GM23338 (cell line): Measurements from ENCODE around the gene TMPRSS6. TPM values are rescaled to one million over a fixed set of nuclear protein-coding genes. Genes with fewer than 3 reads are reported as not detected.

Experiments
- ATAC-seq: fragments of 200-7000 bp; cut with Tn5 transposase; 3 replicates; pipeline ENCODE4 v1.9.1; 2020
- DNase-seq: peaks from one replicate; pipeline ENCODE4 v3.0.0-alpha.2; 2015; ENCODE audit warnings: low spot score
- H2AFZ ChIP-seq: fragments of 200-600 bp; sonication (generic); 2 replicates; pipeline ENCODE4 v1.8.0; 2016; ENCODE audit warnings: antibody characterized with exemption, mild to moderate bottlenecking, moderate library complexity
- H3F3A ChIP-seq: fragments of 200-600 bp; sonication (generic); replicated peaks from 2 replicates; pipeline ENCODE4 v1.8.0; 2017; ENCODE audit warnings: antibody characterized with exemption, mixed run types, low read depth
- H3K27ac ChIP-seq: fragments of 200-600 bp; sonication (generic); 2 replicates; pipeline ENCODE4 v1.6.1; 2016; ENCODE audit warnings: low read depth
- H3K27me3 ChIP-seq: fragments of 200-600 bp; sonication (generic); 2 replicates; pipeline ENCODE4 v1.8.0; 2016; ENCODE audit warnings: mild to moderate bottlenecking, mixed run types, moderate library complexity; ENCODE audit not compliant: insufficient read depth
- H3K36me3 ChIP-seq: fragments of 200-600 bp; sonication (generic); 2 replicates; pipeline ENCODE4 v1.8.0; 2016; ENCODE audit warnings: mild to moderate bottlenecking; ENCODE audit not compliant: insufficient read depth
- H3K4me1 ChIP-seq: fragments of 200-600 bp; sonication (generic); 2 replicates; pipeline ENCODE4 v1.8.0; 2016; ENCODE audit warnings: mild to moderate bottlenecking, moderate library complexity; ENCODE audit not compliant: insufficient read depth
- H3K4me2 ChIP-seq: fragments of 200-600 bp; sonication (generic); 2 replicates; pipeline ENCODE4 v1.7.1; 2017; ENCODE audit warnings: mixed run types
- H3K4me3 ChIP-seq: fragments of 200-600 bp; sonication (generic); 2 replicates; pipeline ENCODE4 v1.6.1; 2016; ENCODE audit warnings: mixed run types
- H3K79me2 ChIP-seq: fragments of 200-600 bp; sonication (generic); replicated peaks from 2 replicates; pipeline ENCODE4 v1.8.0; 2017; ENCODE audit warnings: mild to moderate bottlenecking; ENCODE audit not compliant: insufficient read depth
- H3K9me2 ChIP-seq: fragments of 200-600 bp; sonication (generic); 2 replicates; pipeline ENCODE4 v1.8.0; 2017; ENCODE audit not compliant: insufficient read depth
- H4K20me1 ChIP-seq: fragments of 200-600 bp; sonication (generic); replicated peaks from 2 replicates; pipeline ENCODE4 v1.8.0; 2017; ENCODE audit warnings: mild to moderate bottlenecking; ENCODE audit not compliant: insufficient read depth
- H3K27ac Mint-ChIP-seq: 2 replicates; pipeline ENCODE4 v1.8.0; 2020; ENCODE audit warnings: inconsistent platforms, mild to moderate bottlenecking, moderate library complexity, mixed read lengths
- H3K27me3 Mint-ChIP-seq: 3 replicates; pipeline ENCODE4 v1.8.0; 2022; ENCODE audit warnings: low read depth, mild to moderate bottlenecking, moderate library complexity, mixed read lengths, inconsistent platforms; ENCODE audit not compliant: insufficient read depth, poor library complexity
- H3K36me3 Mint-ChIP-seq: 3 replicates; pipeline ENCODE4 v1.8.0; 2021; ENCODE audit warnings: low read depth, mild to moderate bottlenecking, inconsistent platforms, moderate library complexity, mixed read lengths
- H3K4me1 Mint-ChIP-seq: 3 replicates; pipeline ENCODE4 v1.8.0; 2020; ENCODE audit warnings: mild to moderate bottlenecking, inconsistent platforms, mixed read lengths
- H3K4me3 Mint-ChIP-seq: 3 replicates; pipeline ENCODE4 v1.8.0; 2021; ENCODE audit warnings: moderate library complexity, mild to moderate bottlenecking, inconsistent platforms, mixed read lengths
- H3K9me3 Mint-ChIP-seq: 3 replicates; pipeline ENCODE4 v1.8.0; 2020; ENCODE audit warnings: moderate library complexity, mild to moderate bottlenecking, inconsistent platforms, mixed read lengths
- CREB1 ChIP-seq: fragments of 250-450 bp; sonication (Bioruptor Pico); IDR thresholded peaks from 2 replicates; pipeline ENCODE4 v1.5.0; 2020; ENCODE audit warnings: low read depth, mild to moderate bottlenecking, moderate library complexity
- EZH2 ChIP-seq: fragments of 200-600 bp; sonication (generic); IDR thresholded peaks from one replicate; pipeline ENCODE4 v1.8.0; 2017; ENCODE audit warnings: antibody characterized with exemption, mild to moderate bottlenecking, low read depth; ENCODE audit not compliant: unreplicated experiment
- EZH2phosphoT487 ChIP-seq: fragments of 200-600 bp; sonication (generic); IDR thresholded peaks from one replicate; pipeline ENCODE4 v1.8.1; 2018; ENCODE audit warnings: antibody characterized with exemption; ENCODE audit not compliant: unreplicated experiment
- JUNB ChIP-seq: IDR thresholded peaks from one replicate; pipeline ENCODE4 v1.6.1; 2016; ENCODE audit warnings: antibody characterized with exemption; ENCODE audit not compliant: unreplicated experiment
- NANOG ChIP-seq: IDR thresholded peaks from 2 replicates; pipeline ENCODE4 v1.6.1; 2016; ENCODE audit warnings: antibody characterized with exemption, borderline replicate concordance
- POLR2AphosphoS5 ChIP-seq: IDR thresholded peaks from 2 replicates; pipeline ENCODE4 v1.6.1; 2016; ENCODE audit warnings: antibody characterized with exemption, low read depth
- STAT1 ChIP-seq: IDR thresholded peaks from one replicate; pipeline ENCODE4 v1.6.1; 2016; ENCODE audit warnings: antibody characterized with exemption; ENCODE audit not compliant: unreplicated experiment
- ZNF114 ChIP-seq: fragments of 250-450 bp; sonication (Bioruptor Pico); IDR thresholded peaks from 2 replicates; pipeline ENCODE4 v1.5.0; 2020; ENCODE audit warnings: mild to moderate bottlenecking, moderate library complexity
- ZNF331 ChIP-seq: fragments of 250-450 bp; sonication (Bioruptor Pico); IDR thresholded peaks from 2 replicates; pipeline ENCODE4 v1.5.0; 2020; ENCODE audit warnings: low read depth, mild to moderate bottlenecking, moderate library complexity
- polyA plus RNA-seq: library from polyadenylated mRNA; unstranded; fragments of >200 nt; fragmentation: Nextera tagmentation; extraction: Ambion mirVana; gene quantifications from 2 replicates; pipeline ENCODE4 v1.2.1, GENCODE V29; 2016
- total RNA-seq: library from RNA; depleted of rRNA; stranded (reverse); fragments of >200 nt; shearing (Covaris generic); gene quantifications from 2 replicates; pipeline ENCODE4 v1.2.3, GENCODE V29; 2014
- TF ChIP-seq, protein P1 (sequence below): IDR thresholded peaks from 2 replicates; pipeline ENCODE4 v1.6.1; 2016; ENCODE audit warnings: antibody characterized with exemption
- TF ChIP-seq, protein P2 (sequence below), 2 experiments: fragments of 200-600 bp in 1 of 2; sonication (generic) in 1 of 2; conservative IDR thresholded peaks; 2 replicates each; pipeline versions ENCODE4 v1.5.1 to v1.6.1; 2016 to 2017; ENCODE audit warnings: antibody characterized with exemption in 2 of 2, low read depth in 2 of 2, mild to moderate bottlenecking in 2 of 2, moderate library complexity in 1 of 2
- TF ChIP-seq, protein P3 (sequence below): IDR thresholded peaks from one replicate; pipeline ENCODE4 v1.6.1; 2018; ENCODE audit warnings: antibody characterized with exemption; ENCODE audit not compliant: unreplicated experiment

Gene TMPRSS6
- total and polyA plus RNA-seq, 2 experiments from 2014 or later: 0.13 TPM; not detected in 1

DNA sequence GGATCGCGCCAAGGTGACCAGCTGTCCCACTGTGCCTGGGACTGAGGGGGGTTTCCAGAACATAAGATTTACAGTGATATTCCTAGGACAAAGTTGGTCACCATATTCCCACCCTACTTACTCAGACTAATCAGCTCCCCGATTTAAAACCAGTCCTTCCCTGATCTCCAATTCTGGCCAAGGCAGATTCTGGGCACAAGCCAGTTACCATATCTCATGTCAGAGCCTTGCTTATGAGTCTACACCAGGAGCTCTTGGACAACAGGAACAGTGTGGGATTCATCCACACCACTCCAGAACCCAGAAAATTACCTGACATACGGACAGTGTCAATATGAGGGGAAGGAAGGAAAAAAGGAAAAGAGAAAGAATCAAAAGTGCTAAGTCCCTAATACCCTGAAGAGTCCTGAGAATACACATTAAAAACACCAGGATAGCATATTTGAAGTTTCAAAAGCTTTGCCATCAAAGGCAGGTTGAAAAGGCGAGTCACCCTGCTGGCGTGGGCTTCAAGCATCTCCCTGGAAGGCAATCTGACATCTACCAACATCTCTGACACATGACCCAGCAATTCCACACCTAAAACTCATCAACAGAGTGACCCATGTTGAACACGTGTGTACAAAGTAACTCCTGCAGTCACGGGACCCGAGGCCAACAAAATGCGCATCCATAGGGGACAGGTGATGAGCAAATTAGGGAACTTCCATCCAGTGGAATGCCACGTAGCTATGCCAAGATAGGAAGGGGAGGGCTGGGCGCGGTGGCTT lies 48.2 kb upstream of the TMPRSS6 start (continued):
- TF ChIP-seq, protein P1, sequence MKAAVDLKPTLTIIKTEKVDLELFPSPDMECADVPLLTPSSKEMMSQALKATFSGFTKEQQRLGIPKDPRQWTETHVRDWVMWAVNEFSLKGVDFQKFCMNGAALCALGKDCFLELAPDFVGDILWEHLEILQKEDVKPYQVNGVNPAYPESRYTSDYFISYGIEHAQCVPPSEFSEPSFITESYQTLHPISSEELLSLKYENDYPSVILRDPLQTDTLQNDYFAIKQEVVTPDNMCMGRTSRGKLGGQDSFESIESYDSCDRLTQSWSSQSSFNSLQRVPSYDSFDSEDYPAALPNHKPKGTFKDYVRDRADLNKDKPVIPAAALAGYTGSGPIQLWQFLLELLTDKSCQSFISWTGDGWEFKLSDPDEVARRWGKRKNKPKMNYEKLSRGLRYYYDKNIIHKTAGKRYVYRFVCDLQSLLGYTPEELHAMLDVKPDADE: no peak
- TF ChIP-seq CREB1 (CRISPR knock-in tag) (no peak), STAT1 (no peak), EZH2phosphoT487 (no peak), NANOG (no peak), EZH2 (no peak), ZNF331 (CRISPR knock-in tag) (no peak), JUNB (no peak), POLR2AphosphoS5 (no peak)
- TF ChIP-seq, protein P2, sequence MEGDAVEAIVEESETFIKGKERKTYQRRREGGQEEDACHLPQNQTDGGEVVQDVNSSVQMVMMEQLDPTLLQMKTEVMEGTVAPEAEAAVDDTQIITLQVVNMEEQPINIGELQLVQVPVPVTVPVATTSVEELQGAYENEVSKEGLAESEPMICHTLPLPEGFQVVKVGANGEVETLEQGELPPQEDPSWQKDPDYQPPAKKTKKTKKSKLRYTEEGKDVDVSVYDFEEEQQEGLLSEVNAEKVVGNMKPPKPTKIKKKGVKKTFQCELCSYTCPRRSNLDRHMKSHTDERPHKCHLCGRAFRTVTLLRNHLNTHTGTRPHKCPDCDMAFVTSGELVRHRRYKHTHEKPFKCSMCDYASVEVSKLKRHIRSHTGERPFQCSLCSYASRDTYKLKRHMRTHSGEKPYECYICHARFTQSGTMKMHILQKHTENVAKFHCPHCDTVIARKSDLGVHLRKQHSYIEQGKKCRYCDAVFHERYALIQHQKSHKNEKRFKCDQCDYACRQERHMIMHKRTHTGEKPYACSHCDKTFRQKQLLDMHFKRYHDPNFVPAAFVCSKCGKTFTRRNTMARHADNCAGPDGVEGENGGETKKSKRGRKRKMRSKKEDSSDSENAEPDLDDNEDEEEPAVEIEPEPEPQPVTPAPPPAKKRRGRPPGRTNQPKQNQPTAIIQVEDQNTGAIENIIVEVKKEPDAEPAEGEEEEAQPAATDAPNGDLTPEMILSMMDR (conservative IDR thresholded peaks at IDR 0.05; ENCODE audit: low read depth in 2 of 2): no peak
- TF ChIP-seq, protein P3, sequence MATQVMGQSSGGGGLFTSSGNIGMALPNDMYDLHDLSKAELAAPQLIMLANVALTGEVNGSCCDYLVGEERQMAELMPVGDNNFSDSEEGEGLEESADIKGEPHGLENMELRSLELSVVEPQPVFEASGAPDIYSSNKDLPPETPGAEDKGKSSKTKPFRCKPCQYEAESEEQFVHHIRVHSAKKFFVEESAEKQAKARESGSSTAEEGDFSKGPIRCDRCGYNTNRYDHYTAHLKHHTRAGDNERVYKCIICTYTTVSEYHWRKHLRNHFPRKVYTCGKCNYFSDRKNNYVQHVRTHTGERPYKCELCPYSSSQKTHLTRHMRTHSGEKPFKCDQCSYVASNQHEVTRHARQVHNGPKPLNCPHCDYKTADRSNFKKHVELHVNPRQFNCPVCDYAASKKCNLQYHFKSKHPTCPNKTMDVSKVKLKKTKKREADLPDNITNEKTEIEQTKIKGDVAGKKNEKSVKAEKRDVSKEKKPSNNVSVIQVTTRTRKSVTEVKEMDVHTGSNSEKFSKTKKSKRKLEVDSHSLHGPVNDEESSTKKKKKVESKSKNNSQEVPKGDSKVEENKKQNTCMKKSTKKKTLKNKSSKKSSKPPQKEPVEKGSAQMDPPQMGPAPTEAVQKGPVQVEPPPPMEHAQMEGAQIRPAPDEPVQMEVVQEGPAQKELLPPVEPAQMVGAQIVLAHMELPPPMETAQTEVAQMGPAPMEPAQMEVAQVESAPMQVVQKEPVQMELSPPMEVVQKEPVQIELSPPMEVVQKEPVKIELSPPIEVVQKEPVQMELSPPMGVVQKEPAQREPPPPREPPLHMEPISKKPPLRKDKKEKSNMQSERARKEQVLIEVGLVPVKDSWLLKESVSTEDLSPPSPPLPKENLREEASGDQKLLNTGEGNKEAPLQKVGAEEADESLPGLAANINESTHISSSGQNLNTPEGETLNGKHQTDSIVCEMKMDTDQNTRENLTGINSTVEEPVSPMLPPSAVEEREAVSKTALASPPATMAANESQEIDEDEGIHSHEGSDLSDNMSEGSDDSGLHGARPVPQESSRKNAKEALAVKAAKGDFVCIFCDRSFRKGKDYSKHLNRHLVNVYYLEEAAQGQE: no peak

DNA sequence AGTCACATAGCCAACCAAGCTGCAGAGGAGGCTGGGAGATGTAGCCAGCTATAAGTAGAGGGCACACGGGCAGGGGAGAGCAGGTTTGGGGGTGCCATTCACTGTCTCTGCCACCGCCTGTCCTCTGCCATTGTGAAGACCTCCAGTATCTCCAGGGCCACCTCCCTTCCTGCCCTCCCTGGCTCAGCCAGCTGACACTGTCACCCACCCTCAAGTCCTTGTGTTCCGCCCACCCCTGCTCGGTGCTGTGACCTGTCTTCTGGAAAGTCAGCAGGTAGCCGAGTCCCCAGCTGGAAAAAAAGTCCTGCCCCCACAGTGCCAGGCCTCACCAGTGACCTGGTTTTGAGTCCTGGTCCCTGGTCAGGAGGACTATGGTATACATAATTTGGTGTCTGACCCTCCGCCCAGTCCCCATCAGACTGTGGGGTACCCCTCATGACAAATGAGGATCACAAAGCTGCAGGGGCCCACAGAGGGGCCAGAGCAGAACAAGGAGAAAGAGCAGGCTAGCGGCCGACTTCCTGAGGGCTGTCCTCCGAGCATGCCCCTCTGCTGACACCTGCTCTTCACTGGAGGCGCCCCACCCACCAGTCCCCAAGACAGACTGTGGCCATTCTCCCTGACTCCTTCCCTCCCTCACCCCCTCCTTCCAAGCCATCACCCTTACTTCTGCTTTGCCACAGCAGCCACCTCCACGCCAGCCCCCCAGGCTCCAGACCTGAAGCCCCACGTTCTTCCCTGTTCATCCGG lies 47.3 kb upstream of the TMPRSS6 start:
- DNase-seq: no peak
- H2AFZ ChIP-seq: no peak overlapping the region
- no peaks in the 10 kb centered on the region for H3K27me3 ChIP-seq
- H3K27ac ChIP-seq: no peak overlapping the region
- H3K79me2 ChIP-seq: no peaks in the 10 kb centered on the region
- ATAC-seq: no peak
- no peaks in the 10 kb centered on the region for H3K9me2 ChIP-seq
- H3K4me3 Mint-ChIP-seq: no peak overlapping the region
- H4K20me1 ChIP-seq: no peaks in the 10 kb centered on the region
- H3K4me1 Mint-ChIP-seq: peaks cover under 1% of the 10 kb centered on the region
- H3K36me3 Mint-ChIP-seq: no peaks in the 10 kb centered on the region
- no peak overlapping the region for H3K4me3 ChIP-seq
- H3F3A ChIP-seq: no peaks in the 10 kb centered on the region
- no peak overlapping the region for H3K27ac Mint-ChIP-seq
- no peaks in the 10 kb centered on the region for H3K4me1 ChIP-seq
- peaks cover 5% of the 10 kb centered on the region for H3K9me3 Mint-ChIP-seq
- no peak overlapping the region for H3K4me2 ChIP-seq
- H3K36me3 ChIP-seq: no peaks in the 10 kb centered on the region
- peaks cover 9% of the 10 kb centered on the region for H3K27me3 Mint-ChIP-seq
- TF ChIP-seq JUNB (no peak), CREB1 (CRISPR knock-in tag) (no peak), EZH2 (no peak), ZNF114 (CRISPR knock-in tag) (no peak), STAT1 (no peak), EZH2phosphoT487 (no peak), POLR2AphosphoS5 (no peak)
- TF ChIP-seq, protein P2 (conservative IDR thresholded peaks at IDR 0.05; ENCODE audit: low read depth in 2 of 2): no peak
